ENCODE data around the gene GSTO2. TPM values are rescaled to one million over a fixed set of nuclear protein-coding genes. Genes with fewer than 3 reads are reported as not detected.
A peak's percentile ranks its signal among the peaks of the same experiment; 100 is the strongest.

GSTO2 gene
- total and polyA plus RNA-seq, 2 of the 13 experiments (the other 11 are each of a cell fraction or from before 2014, with no cell fraction given) = 2.1 to 7.9 TPM

GRCh38 chr10:104328896-104329710 lies 60.1 kb downstream of the GSTO2 start:
- in situ Hi-C loops (cut with HindIII; ENCODE audit: extremely low pct_ligation_motif_present, low pct_unique_long_range_greater_than_20kb) = no loop called here
- ChIA-PET POLR2A (interaction anchor here (1.0 to 1.8 kb wide), 3 partner anchors 9 to 11 kb away, joined by 4 to 6 read pairs (median 5); partner anchors contain the start of gene ITPRIP), CTCF (ENCODE audit: low intra/inter-chr PET ratio, low total read pairs) (no interaction called here)
- Histone ChIP-seq H2AFZ (ENCODE audit: low read length) (peak overlapping the region; percentile 33), H3K9me3 (ENCODE audit: low read length) (no peaks in the 10 kb centered on the region), H4K20me1 (ENCODE audit: insufficient read depth, low read length) (no peaks in the 10 kb centered on the region), H3K27me3 (ENCODE audit: control insufficient read depth in 1 of 2, insufficient read depth in 2 of 2, low read length in 2 of 2) (no peaks in the 10 kb centered on the region), H3K4me2 (ENCODE audit: low read depth, low read length) (peak overlapping the region; percentile 79), H3K27ac (ENCODE audit: extremely low read length, insufficient read depth, low read length) (no peak overlapping the region), H3K36me3 (replicated peaks in 1 of 2; ENCODE audit: control insufficient read depth in 1 of 2, insufficient read depth in 2 of 2, low read length in 2 of 2) (no peaks in the 10 kb centered on the region; a peak in 1 of 5 replicates), H3K9ac (ENCODE audit: insufficient read depth, low read depth, low read length) (peak overlapping the region; percentile 40; the same call in 1 of the 2 replicates), H3K4me1 (ENCODE audit: insufficient read depth, low read length) (peaks cover 61% of the 10 kb centered on the region), H3K79me2 (ENCODE audit: insufficient read depth, low read length) (no peaks in the 10 kb centered on the region), H3K4me3 (replicated peaks in 1 of 3; ENCODE audit: insufficient read depth in 1 of 3, low read depth in 2 of 3, low read length in 3 of 3) (peak overlapping the region; percentile 25 to 63 (median 37); a peak in 5 of 6 replicates)
- 49% methylated on average over 11 of the region's 15 CpGs for WGBS (ENCODE audit: low lambda C conversion rate)
- ATAC-seq (peak; percentile 20), FAIRE-seq (no peak), DNase-seq (ENCODE audit: low spot score) (peak; percentile 23)
- BruUV-seq (replicated peaks) = no TSS peak
- intact Hi-C loops (cut with micrococcal nuclease; ENCODE audit: unreplicated experiment) = no loop called here
- TF ChIP-seq ZBTB2 (CRISPR knock-in tag; IDR thresholded peaks at IDR 0.05; ENCODE audit: low read depth) (no peak), TCF7 (IDR thresholded peaks at IDR 0.05; ENCODE audit: low read depth) (no peak), SMAD1 (CRISPR knock-in tag; IDR thresholded peaks at IDR 0.05; ENCODE audit: borderline replicate concordance, low read depth) (no peak), CEBPG (CRISPR knock-in tag; IDR thresholded peaks at IDR 0.05) (peak; percentile 52; the same call in 1 of the 2 replicates), ZNF687 (CRISPR knock-in tag; IDR thresholded peaks at IDR 0.05) (peak; percentile 29; the same call in 1 of the 2 replicates), ZFP91 (CRISPR knock-in tag; IDR thresholded peaks at IDR 0.05; ENCODE audit: borderline replicate concordance) (no peak), ZBTB49 (CRISPR knock-in tag; IDR thresholded peaks at IDR 0.05; ENCODE audit: borderline replicate concordance) (no peak), CEBPB (IDR thresholded peaks at IDR 0.05; ENCODE audit: borderline replicate concordance, low read depth, low read length) (peak; percentile 74; the same call in 1 of the 2 replicates), ZNF691 (CRISPR knock-in tag; IDR thresholded peaks at IDR 0.05; ENCODE audit: borderline replicate concordance, low read depth) (no peak), ATF7 (IDR thresholded peaks at IDR 0.05) (peak; percentile 77), ATF7 (CRISPR knock-in tag; IDR thresholded peaks at IDR 0.05) (no peak)

Data from HepG2 (cell line).